ENCODE results near the gene RANBP1. TPM values are rescaled to one million over a fixed set of nuclear protein-coding genes. Genes with fewer than 3 reads are reported as not detected.

RANBP1 gene
- total and polyA plus RNA-seq, 9 of the 15 experiments (the other 6 are each of a cell fraction or from before 2014, with no cell fraction given), result 162 to 2,891 (median 1,289) TPM

- TF ChIP-seq, protein P1, sequence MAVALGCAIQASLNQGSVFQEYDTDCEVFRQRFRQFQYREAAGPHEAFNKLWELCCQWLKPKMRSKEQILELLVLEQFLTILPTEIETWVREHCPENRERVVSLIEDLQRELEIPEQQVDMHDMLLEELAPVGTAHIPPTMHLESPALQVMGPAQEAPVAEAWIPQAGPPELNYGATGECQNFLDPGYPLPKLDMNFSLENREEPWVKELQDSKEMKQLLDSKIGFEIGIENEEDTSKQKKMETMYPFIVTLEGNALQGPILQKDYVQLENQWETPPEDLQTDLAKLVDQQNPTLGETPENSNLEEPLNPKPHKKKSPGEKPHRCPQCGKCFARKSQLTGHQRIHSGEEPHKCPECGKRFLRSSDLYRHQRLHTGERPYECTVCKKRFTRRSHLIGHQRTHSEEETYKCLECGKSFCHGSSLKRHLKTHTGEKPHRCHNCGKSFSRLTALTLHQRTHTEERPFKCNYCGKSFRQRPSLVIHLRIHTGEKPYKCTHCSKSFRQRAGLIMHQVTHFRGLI (CRISPR knock-in tag; IDR thresholded peaks at IDR 0.05), result no peak
- TF ChIP-seq ZNF717 (CRISPR knock-in tag; IDR thresholded peaks at IDR 0.05) (no peak), SRSF9 (IDR thresholded peaks at IDR 0.05; ENCODE audit: borderline replicate concordance, low read depth, low read length) (no peak), KLF13 (tag; IDR thresholded peaks at IDR 0.05; ENCODE audit: borderline replicate concordance, low read depth) (peak; percentile 74; the same call in 1 of the 2 replicates), ZSCAN32 (CRISPR knock-in tag; IDR thresholded peaks at IDR 0.05) (0 out of 2 replicates have a peak, but pooled peaks have one; percentile 60), PATZ1 (CRISPR knock-in tag; IDR thresholded peaks at IDR 0.05; ENCODE audit: borderline replicate concordance) (no peak), NR1H2 (CRISPR knock-in tag; IDR thresholded peaks at IDR 0.05) (no peak), ZNF584 (CRISPR knock-in tag; IDR thresholded peaks at IDR 0.05; ENCODE audit: low read depth) (no peak), MTA2 (IDR thresholded peaks at IDR 0.05; ENCODE audit: low read depth) (no peak), MAFK (IDR thresholded peaks at IDR 0.05; ENCODE audit: low read length) (no peak; the same call in 1 of the 2 replicates), FOXO4 (CRISPR knock-in tag; IDR thresholded peaks at IDR 0.05) (peak; percentile 90; the same call in 1 of the 2 replicates), ETS2 (tag; IDR thresholded peaks at IDR 0.05; ENCODE audit: borderline replicate concordance, poor library complexity, severe bottlenecking) (no peak), HINFP (tag; conservative IDR thresholded peaks at IDR 0.05; ENCODE audit: low read depth) (no peak)
- TF ChIP-seq, protein P2, sequence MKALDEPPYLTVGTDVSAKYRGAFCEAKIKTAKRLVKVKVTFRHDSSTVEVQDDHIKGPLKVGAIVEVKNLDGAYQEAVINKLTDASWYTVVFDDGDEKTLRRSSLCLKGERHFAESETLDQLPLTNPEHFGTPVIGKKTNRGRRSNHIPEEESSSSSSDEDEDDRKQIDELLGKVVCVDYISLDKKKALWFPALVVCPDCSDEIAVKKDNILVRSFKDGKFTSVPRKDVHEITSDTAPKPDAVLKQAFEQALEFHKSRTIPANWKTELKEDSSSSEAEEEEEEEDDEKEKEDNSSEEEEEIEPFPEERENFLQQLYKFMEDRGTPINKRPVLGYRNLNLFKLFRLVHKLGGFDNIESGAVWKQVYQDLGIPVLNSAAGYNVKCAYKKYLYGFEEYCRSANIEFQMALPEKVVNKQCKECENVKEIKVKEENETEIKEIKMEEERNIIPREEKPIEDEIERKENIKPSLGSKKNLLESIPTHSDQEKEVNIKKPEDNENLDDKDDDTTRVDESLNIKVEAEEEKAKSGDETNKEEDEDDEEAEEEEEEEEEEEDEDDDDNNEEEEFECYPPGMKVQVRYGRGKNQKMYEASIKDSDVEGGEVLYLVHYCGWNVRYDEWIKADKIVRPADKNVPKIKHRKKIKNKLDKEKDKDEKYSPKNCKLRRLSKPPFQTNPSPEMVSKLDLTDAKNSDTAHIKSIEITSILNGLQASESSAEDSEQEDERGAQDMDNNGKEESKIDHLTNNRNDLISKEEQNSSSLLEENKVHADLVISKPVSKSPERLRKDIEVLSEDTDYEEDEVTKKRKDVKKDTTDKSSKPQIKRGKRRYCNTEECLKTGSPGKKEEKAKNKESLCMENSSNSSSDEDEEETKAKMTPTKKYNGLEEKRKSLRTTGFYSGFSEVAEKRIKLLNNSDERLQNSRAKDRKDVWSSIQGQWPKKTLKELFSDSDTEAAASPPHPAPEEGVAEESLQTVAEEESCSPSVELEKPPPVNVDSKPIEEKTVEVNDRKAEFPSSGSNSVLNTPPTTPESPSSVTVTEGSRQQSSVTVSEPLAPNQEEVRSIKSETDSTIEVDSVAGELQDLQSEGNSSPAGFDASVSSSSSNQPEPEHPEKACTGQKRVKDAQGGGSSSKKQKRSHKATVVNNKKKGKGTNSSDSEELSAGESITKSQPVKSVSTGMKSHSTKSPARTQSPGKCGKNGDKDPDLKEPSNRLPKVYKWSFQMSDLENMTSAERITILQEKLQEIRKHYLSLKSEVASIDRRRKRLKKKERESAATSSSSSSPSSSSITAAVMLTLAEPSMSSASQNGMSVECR (CRISPR knock-in tag; IDR thresholded peaks at IDR 0.05), result no peak
These were observed 31.1 kb upstream of the RANBP1 start (continued) for GRCh38 chr22:20084547-20085413.

Measured in K562 (cell line).